ENCODE data around the gene ITGA11.
A peak's percentile ranks its signal among the peaks of the same experiment; 100 is the strongest.

ITGA11 gene

GRCh38 chr15:68374168-68374745, 57.7 kb downstream of the ITGA11 start:
- DNase-seq = no peak

GRCh38 chr15:68373028-68373427, 58.9 kb downstream of the ITGA11 start:
- peak; percentile 0 for DNase-seq

GRCh38 chr15:68372291-68372811, 59.6 kb downstream of the ITGA11 start:
- no peak for DNase-seq

- no peak for DNase-seq
Observed at GRCh38 chr15:68371851-68372250, 60.1 kb downstream of the ITGA11 start.

- DNase-seq = no peak
Observed at GRCh38 chr15:68371160-68371559, 60.8 kb downstream of the ITGA11 start.

- DNase-seq = no peak
Observed at GRCh38 chr15:68370768-68371151, 61.2 kb downstream of the ITGA11 start.

DNA sequence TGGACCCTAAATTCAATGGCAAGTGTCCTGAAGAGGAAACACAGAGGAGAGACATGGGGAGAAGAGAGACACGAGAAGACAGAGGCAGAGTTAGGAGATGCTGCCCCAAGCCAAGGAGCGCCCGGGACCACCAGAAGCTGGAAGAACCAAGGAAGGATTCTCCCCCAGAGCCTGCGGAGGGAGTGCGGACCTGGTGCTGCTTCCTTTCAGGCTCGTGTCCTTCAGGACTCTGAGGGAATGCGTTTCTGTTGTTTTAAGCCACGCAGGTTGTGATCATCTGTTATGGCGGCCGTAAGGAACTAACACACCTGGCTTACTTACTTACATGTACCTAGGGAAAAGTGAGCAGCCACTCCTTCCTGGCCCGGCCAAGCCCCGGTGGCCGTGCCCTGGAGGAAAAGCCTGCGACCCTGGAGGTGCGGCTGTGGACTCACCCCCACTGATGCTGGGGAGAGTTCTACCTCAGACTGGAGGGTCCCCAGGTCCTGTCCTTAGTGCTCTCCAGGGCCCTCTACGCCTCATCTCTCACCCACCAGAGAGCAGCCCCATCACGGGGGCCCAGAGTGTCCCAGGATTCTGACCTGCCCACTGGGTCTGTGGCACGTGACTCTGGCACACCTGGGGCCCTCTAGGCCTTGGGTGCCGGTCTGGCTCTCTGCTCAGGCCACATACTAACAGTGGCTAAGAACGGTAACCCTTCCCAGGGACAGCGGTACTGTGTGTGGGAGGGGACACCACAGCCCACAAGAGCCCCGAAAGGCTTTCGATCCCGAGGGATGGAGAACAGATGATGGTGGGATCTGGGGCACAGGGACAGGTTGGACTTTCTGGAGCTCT, 61.8 kb downstream of the ITGA11 start:
- DNase-seq = no peak

DNA sequence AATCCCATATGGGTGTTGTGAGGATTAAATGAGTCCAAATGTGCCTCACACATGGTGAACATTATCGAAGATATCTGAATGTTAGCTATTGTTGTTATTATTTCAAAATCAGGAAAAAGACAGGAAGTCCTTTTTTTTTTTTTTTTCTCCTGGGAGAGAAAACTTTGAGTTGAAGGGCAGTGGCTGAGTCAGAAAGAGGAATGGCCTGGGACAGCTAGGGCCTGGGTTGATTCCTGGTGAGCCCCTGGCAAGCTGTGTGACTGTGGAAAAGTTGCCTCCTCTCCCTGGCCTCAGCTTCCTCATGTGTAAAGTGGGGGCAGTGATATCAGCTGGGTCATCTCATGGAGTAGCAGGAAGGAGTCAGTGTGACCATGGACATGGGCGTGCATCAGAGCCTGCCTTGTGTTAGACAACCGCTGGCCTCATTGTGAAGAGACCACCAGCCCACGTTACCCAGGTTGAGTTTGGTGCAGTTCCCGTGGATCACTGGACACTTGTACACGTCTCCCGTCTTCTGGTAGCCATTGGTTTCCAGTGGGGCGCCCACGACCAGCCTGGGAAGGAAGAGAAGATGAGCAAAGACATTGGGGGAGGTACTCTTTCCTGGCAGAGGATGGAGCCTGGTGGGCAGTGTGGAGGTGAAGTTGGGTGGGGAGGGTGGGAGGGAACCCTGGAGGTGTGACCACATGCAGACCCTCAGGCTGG, 63.1 kb downstream of the ITGA11 start:
- no peak for DNase-seq

DNA sequence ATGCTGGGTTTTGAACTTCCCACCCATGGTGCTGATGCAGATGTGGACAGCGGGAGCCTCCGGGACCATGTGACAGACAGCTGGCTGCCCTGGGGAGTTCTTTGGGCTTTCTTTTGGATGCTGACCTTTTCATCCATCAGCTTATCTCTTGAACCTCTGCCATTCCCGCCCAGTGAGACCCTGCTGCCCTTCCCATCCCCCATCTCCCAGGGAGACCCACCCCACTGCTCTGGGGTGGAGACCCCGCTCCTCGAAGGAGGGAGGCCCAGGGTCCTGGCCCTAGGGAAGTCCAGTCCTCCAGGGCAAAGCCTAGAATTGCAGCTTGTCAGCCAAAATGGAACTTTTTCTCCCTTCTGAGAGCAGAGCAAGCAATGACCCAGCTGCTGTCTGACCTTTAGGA, 64.0 kb downstream of the ITGA11 start:
- DNase-seq = no peak

DNA sequence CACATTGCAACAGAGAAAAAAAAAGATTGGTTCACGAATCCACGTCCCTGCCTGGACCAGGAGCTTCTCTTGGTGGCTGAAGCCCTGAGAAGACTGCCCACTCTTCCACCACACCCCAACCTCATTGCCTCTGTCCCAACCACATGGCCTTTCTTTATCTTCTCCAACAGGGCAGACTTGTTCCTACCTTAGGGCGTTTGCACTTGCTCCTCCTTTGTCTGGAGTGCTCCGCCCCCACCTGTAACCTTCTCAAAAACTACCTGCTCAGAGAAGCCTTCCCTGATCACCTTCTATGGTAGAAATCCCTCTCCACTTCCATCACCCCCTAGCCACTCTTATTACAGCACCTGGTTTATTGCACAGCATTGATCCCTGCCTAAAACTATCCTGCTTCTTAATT, 64.7 kb downstream of the ITGA11 start:
- no peak for DNase-seq

- no peak for DNase-seq
Observed at GRCh38 chr15:68366314-68366713, 65.6 kb downstream of the ITGA11 start.

GRCh38 chr15:68365770-68366169, 66.2 kb downstream of the ITGA11 start:
- DNase-seq = no peak

GRCh38 chr15:68365140-68365745, 66.7 kb downstream of the ITGA11 start:
- DNase-seq = no peak

DNA sequence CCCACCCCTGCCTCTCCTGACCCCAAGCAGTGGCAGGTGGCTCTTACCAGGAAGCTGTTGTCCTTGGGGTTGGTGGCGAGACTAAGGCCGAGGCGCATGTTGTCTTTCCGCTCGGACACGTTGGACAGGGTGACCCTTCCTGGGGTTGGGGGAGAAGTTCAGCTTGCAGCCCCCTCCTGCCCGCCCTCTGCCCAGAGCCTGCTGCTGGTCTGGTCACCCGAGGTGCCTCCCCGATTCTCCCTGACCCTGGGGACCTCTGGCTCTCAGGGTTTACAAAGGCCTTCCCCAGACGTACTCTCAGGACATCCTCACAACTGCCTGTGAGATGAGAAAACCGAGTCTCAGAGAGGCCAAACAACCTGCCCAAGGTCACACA, 67.3 kb downstream of the ITGA11 start:
- DNase-seq = no peak

GRCh38 chr15:68364028-68364659, 67.8 kb downstream of the ITGA11 start:
- no peak for DNase-seq

DNA sequence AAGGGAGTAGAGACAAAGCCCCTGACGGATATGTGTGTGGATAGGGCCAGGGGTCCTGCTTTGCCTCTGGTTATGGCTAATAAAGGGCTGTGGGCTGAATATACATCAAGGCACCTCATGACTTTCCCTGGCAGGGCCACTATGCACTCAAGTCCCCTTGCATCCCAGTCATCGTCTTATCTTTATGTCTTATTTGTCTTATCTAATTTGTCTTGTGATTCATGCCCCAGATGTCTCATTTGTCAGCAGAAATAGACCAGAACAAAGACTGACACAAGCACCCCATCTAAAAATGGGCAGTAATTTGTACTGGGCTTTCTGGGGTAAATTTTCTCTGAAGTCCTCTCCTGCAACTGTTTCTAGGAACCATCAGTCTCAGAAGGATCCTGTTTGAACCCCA, 68.6 kb downstream of the ITGA11 start:
- DNase-seq = no peak

DNA sequence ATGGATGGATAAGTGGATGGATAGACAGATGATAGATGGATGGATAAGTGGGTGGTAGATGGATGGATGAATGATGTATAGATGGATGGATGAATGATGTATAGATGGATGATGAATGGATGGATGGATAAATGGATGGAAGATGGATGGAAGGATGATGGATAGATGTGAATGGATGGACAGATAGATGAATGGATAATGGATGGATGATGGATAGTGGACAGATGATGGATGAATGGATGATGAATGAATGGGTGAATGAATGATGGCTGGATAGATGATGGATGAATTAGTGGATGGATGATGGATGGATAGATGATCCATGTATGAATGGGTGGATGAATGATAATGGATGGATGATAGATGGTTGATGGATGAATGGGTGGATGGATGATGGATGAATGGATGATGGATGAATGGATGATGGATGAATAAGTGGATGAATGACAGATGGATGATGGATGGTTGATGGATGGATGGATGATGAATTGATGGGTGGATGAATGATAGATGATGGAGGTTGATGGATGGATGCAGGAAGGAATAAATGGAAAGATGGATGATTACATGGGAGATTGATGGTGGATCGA, 69.3 kb downstream of the ITGA11 start:
- no peak for DNase-seq

- DNase-seq = no peak
Observed at GRCh38 chr15:68360721-68361120, 71.2 kb downstream of the ITGA11 start.

GRCh38 chr15:68356778-68357177, 75.2 kb downstream of the ITGA11 start:
- DNase-seq = no peak

- no peak for DNase-seq
Observed at GRCh38 chr15:68354923-68355322, 77.0 kb downstream of the ITGA11 start.

DNA sequence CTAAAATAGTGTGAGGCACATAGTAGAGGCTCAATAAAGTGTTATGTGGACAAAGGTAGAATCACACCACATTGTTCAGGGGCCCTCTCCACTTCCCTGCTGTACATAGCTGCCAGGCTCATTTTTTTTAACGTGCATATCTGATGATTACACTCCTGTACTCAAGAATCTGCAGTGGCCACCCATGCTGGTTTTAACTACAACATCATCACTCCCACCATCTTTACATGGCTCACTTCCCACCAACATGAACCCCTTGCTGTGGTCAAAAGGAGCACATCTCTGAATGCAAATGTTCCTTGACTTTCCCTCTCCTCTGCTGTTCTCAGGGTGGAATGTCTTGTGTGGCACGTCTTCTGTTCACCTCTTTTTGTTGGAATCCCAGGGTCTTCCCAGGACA, 77.7 kb downstream of the ITGA11 start:
- DNase-seq = no peak

DNA sequence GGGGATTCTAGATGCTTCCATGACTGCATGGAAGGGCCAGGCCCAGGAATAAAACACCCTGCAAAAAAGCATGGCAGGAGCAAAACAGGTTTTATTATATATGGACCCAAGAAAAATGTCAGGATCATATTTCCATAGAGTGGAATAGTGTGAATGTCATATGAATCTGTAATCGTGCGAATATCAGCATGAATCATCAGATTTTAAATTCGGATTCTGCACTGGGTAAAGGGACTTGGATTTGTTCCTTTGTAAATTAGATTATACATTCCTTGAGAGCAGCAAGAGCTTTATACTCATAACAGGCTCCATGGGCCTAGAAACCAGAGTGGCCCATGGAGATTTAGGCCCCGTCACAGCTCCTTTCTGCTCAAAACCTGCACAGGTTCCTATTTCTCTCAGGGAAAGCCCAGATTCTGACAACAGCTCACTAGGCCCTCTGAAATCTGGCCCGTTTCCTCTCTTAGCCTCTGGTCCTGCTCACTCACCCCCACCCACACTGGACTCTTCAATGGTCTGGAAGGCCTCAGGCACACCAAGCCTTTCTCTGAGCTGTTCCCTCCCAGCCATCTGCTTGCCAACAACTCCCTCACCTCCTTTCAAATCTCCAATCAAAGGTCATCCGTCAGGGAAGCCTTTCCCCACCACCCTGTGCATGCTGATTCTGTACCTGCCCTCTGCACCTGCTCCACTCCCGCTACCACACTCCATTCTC, 78.4 kb downstream of the ITGA11 start:
- no peak for DNase-seq

All from activated CD4-positive, CD25-positive, alpha-beta regulatory T cell treated with anti-CD3 and anti-CD28 coated beads, Interleukin-2, amount 50 U/mL, for 72 hours (primary cell).